ENCODE data around the gene CMTM4.

GRCh38 chr16:66696669-66697630 is at the start of gene CMTM4:
- TF ChIP-seq USF1 (IDR thresholded peaks at IDR 0.05) (0 out of 2 replicates have a peak, but pooled peaks have one; percentile 3), YY1 (IDR thresholded peaks at IDR 0.05; ENCODE audit: low read depth) (peak; percentile 51; the same call in 1 of the 2 replicates), MAX (IDR thresholded peaks at IDR 0.05) (no peak), CREB1 (IDR thresholded peaks at IDR 0.05; ENCODE audit: low read depth) (no peak), RAD21 (IDR thresholded peaks at IDR 0.05; ENCODE audit: low read depth) (no peak), NFIC (IDR thresholded peaks at IDR 0.05) (no peak), ZBTB7A (IDR thresholded peaks at IDR 0.05; ENCODE audit: low read depth) (0 out of 2 replicates have a peak, but pooled peaks have one; percentile 71), FOXM1 (IDR thresholded peaks at IDR 0.05; ENCODE audit: borderline replicate concordance, low read depth) (no peak), EP300 (IDR thresholded peaks at IDR 0.05; ENCODE audit: borderline replicate concordance) (no peak)

Measured in Ishikawa (cell line).